H1 (cell line): ENCODE measurements around the gene PRSS23.

Experiments
- POLR2AphosphoS5 ChIP-seq: IDR thresholded peaks from 2 replicates; pipeline ENCODE4 v1.6.1; 2011; ENCODE audit warnings: low read depth, low read length
- TF ChIP-seq, protein P1 (sequence below): IDR thresholded peaks from 2 replicates; pipeline ENCODE4 v1.6.1; 2012; ENCODE audit warnings: inconsistent platforms

DNA sequence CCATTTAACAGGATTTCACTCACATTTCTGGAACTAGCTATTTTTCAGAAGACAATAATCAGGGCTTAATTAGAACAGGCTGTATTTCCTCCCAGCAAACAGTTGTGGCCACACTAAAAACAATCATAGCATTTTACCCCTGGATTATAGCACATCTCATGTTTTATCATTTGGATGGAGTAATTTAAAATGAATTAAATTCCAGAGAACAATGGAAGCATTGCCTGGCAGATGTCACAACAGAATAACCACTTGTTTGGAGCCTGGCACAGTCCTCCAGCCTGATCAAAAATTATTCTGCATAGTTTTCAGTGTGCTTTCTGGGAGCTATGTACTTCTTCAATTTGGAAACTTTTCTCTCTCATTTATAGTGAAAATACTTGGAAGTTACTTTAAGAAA, 9.2 kb downstream of the PRSS23 start:
- TF ChIP-seq POLR2AphosphoS5: no peak
- TF ChIP-seq, protein P1, sequence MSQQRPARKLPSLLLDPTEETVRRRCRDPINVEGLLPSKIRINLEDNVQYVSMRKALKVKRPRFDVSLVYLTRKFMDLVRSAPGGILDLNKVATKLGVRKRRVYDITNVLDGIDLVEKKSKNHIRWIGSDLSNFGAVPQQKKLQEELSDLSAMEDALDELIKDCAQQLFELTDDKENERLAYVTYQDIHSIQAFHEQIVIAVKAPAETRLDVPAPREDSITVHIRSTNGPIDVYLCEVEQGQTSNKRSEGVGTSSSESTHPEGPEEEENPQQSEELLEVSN: no peak
